OCI-LY7 (cell line): ENCODE results near the gene ZNF423. TPM values are rescaled to one million over a fixed set of nuclear protein-coding genes. Genes with fewer than 3 reads are reported as not detected.

Source experiments
- BruUV-seq: library from RNA; stranded (reverse); fragments of 400-500 nt; replicated peaks from 2 replicates; lab custom pipeline; 2021; lab: Mats Ljungman, UMichigan
- CTCF ChIA-PET: fragments of 300-600 bp; sonication (Branson Sonifier 250); formaldehyde crosslinking; loops from one replicate; lab custom pipeline; 2022; ENCODE audit warnings: antibody characterized with exemption; ENCODE audit not compliant: unreplicated experiment; lab: Charles Lee
- POLR2A ChIA-PET: fragments of 300-600 bp; sonication (Branson Sonifier 250); formaldehyde crosslinking; loops from one replicate; lab custom pipeline; 2022; ENCODE audit warnings: antibody characterized with exemption; lab: Charles Lee
- DNase-seq: peaks from one replicate; pipeline ENCODE4 v3.0.0-alpha.2; 2015; ENCODE audit warnings: low spot score
- H2AFZ ChIP-seq: fragments of 200-600 bp; sonication (generic), shearing (Covaris generic); 2 replicates; pipeline ENCODE4 v1.6.1; 2014; ENCODE audit warnings: mild to moderate bottlenecking, antibody characterized with exemption, low read length, moderate library complexity
- H3K27ac ChIP-seq: fragments of 200-600 bp; sonication (generic); 2 replicates; pipeline ENCODE4 v1.5.1; 2014; ENCODE audit warnings: mixed run types, low read depth, mild to moderate bottlenecking, moderate library complexity, low read length, inconsistent platforms; ENCODE audit not compliant: poor library complexity, severe bottlenecking
- H3K36me3 ChIP-seq: fragments of 200-600 bp; sonication (generic); 2 replicates; pipeline ENCODE4 v1.6.1; 2014; ENCODE audit warnings: mild to moderate bottlenecking, antibody characterized with exemption, low read length, moderate library complexity, mixed read lengths; ENCODE audit not compliant: insufficient read depth
- H3K4me1 ChIP-seq: fragments of 200-600 bp; sonication (generic); 2 replicates; pipeline ENCODE4 v1.5.1; 2014; ENCODE audit warnings: mild to moderate bottlenecking, low read length; ENCODE audit not compliant: insufficient read depth, poor library complexity, severe bottlenecking
- H3K4me2 ChIP-seq: fragments of 200-600 bp; sonication (generic); 2 replicates; pipeline ENCODE4 v1.6.1; 2014; ENCODE audit warnings: mild to moderate bottlenecking, low read length
- H3K4me3 ChIP-seq: fragments of 200-600 bp; sonication (generic); 2 replicates; pipeline ENCODE4 v1.5.1; 2014; ENCODE audit warnings: mild to moderate bottlenecking, low read depth, low read length; ENCODE audit not compliant: poor library complexity, severe bottlenecking
- H3K79me2 ChIP-seq: fragments of 200-600 bp; sonication (generic); 2 replicates; pipeline ENCODE4 v1.6.1; 2016; ENCODE audit warnings: low read depth, mild to moderate bottlenecking, low read length, moderate library complexity, mixed read lengths; ENCODE audit not compliant: insufficient read depth
- H3K9me2 ChIP-seq: fragments of 200-600 bp; sonication (generic); 2 replicates; pipeline ENCODE4 v1.6.1; 2016; ENCODE audit warnings: mild to moderate bottlenecking, low read length, mixed read lengths; ENCODE audit not compliant: insufficient read depth
- H3K9me3 ChIP-seq: fragments of 200-600 bp; sonication (generic); 2 replicates; pipeline ENCODE4 v1.6.1; 2014; ENCODE audit warnings: mild to moderate bottlenecking, mixed run types, low read length, mixed read lengths
- H4K20me1 ChIP-seq: fragments of 200-600 bp; sonication (generic); 2 replicates; pipeline ENCODE4 v1.6.1; 2014; ENCODE audit warnings: mild to moderate bottlenecking, antibody characterized with exemption, low read length, moderate library complexity, mixed read lengths; ENCODE audit not compliant: insufficient read depth
- CTCF ChIP-seq: fragments of 200-600 bp; sonication (generic); conservative IDR thresholded peaks from 2 replicates; pipeline ENCODE4 v1.5.1; 2014; ENCODE audit warnings: mild to moderate bottlenecking, antibody characterized with exemption, low read length, moderate library complexity, mixed read lengths
- EZH2phosphoT487 ChIP-seq: fragments of 200-600 bp; sonication (generic); IDR thresholded peaks from 2 replicates; pipeline ENCODE4 v1.6.1; 2018; ENCODE audit warnings: low read depth, borderline replicate concordance, mild to moderate bottlenecking, mixed run types, antibody characterized with exemption, low read length, moderate library complexity, mixed read lengths
- intact Hi-C: fragments of 100-400 bp; cut with micrococcal nuclease; formaldehyde crosslinking; loops from one replicate; pipeline ENCODE4 v1.10.0; 2022; ENCODE audit not compliant: unreplicated experiment
- total RNA-seq, 2 experiments: library from RNA; depleted of rRNA in 1 of 2; stranded (reverse); fragments of >200 nt in 1 of 2; shearing (Covaris generic) in 1 of 2; gene quantifications; 2 replicates each; pipeline ENCODE4 v1.2.3, GENCODE V29; 2014 to 2022

The ZNF423 gene
- total RNA-seq, 2 experiments from 2014 or later: 0.09 to 0.13 TPM

GRCh38 chr16:49860593-49860992 is 4.7 kb upstream of the ZNF423 start:
- Histone ChIP-seq H3K36me3 (no peaks in the 10 kb centered on the region), H3K4me2 (no peak overlapping the region), H3K27ac (no peak overlapping the region), H4K20me1 (no peaks in the 10 kb centered on the region), H3K9me3 (no peaks in the 10 kb centered on the region), H3K4me1 (peaks cover 17% of the 10 kb centered on the region), H3K4me3 (no peak overlapping the region), H3K9me2 (no peaks in the 10 kb centered on the region), H3K79me2 (no peaks in the 10 kb centered on the region), H2AFZ (no peak overlapping the region)
- intact Hi-C loops: no loop called here
- BruUV-seq: no TSS peak
- ChIA-PET CTCF (no interaction called here), POLR2A (no interaction called here)
- DNase-seq: no peak
- TF ChIP-seq EZH2phosphoT487: no peak
- no peak for TF ChIP-seq CTCF

DNA sequence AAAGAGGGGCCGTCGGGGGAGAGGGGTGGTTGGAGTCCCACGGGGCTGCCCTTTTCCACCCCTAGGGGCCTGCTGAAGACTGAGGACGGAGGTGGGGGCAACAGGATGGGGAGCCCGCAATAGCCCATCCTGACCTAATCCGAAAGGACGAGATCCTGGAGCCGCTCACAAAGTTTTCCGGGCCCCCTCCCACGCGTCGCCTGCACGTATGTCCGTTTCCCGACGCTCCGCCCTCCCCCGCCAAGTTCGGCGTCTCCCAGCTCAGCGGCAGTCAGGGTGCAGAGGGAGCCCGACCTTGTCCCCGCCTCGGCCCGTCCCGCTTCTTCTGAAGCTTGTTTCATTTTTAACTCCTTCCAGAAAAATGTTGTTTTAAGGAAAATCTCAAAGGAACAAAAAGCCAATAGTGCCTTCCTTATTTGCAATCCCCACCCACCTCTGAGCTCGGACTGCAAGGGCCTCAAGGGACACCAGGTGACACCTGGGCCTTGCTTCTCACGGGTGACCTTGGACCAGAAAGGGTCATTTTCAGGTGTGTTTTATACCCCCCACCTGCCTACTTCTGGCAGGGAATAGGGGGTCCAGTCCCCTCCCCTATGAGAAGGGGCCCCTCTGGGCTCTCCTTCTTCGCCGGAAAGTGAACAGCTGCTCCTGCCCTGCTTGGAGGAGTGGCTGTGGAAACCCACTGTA is 3.4 kb upstream of the ZNF423 start:
- Histone ChIP-seq H3K4me2 (peak overlapping the region; percentile 39), H3K4me3 (peak overlapping the region; percentile 7), H3K9me2 (no peaks in the 10 kb centered on the region), H3K79me2 (no peaks in the 10 kb centered on the region), H3K36me3 (no peaks in the 10 kb centered on the region), H3K4me1 (peaks cover 17% of the 10 kb centered on the region), H3K9me3 (no peaks in the 10 kb centered on the region), H4K20me1 (no peaks in the 10 kb centered on the region), H3K27ac (no peak overlapping the region), H2AFZ (no peak overlapping the region)
- ChIA-PET POLR2A (no interaction called here), CTCF (no interaction called here)
- no peak for DNase-seq
- BruUV-seq: no TSS peak
- intact Hi-C loops: no loop called here
- no peak for TF ChIP-seq CTCF
- no peak for TF ChIP-seq EZH2phosphoT487
